MG63 (cell line): ENCODE results near the gene NAA80. TPM values are rescaled to one million over a fixed set of nuclear protein-coding genes. Genes with fewer than 3 reads are reported as not detected.

Source experiments
- DNase-seq: peaks from one replicate; pipeline ENCODE4 v3.0.0-alpha.2; 2020
- H3K27me3 ChIP-seq: fragments of 250-450 bp; sonication (Bioruptor Pico); 2 replicates; pipeline ENCODE4 v1.5.1; 2020; ENCODE audit warnings: mild to moderate bottlenecking, moderate library complexity
- H3K36me3 ChIP-seq: fragments of 250-450 bp; sonication (Bioruptor Pico); 2 replicates; pipeline ENCODE4 v1.5.1; 2020; ENCODE audit warnings: mild to moderate bottlenecking, moderate library complexity
- H3K4me3 ChIP-seq: fragments of 250-450 bp; sonication (Bioruptor Pico); 2 replicates; pipeline ENCODE4 v1.5.1; 2020; ENCODE audit warnings: mild to moderate bottlenecking, moderate library complexity
- H3K9me3 ChIP-seq: fragments of 250-450 bp; sonication (Bioruptor Pico); 2 replicates; pipeline ENCODE4 v1.5.1; 2020; ENCODE audit warnings: mild to moderate bottlenecking, moderate library complexity
- total RNA-seq: library from RNA; depleted of rRNA; stranded (reverse); fragments of >200 nt; shearing (Covaris generic); gene quantifications from 2 replicates; pipeline ENCODE4 v1.2.3, GENCODE V29; 2014; ENCODE audit warnings: low replicate concordance; rRNA removed

The NAA80 gene
- 1.1 and 6.4 TPM in 2 replicates for total RNA-seq

GRCh38 chr3:50298836-50299637 lies at the start of gene NAA80, which contains the start of gene HYAL3:
NAA80 (minus strand) TSS chr3:50299405; CDS start chr3:50297463, 1,942 bp downstream.
HYAL3 (minus strand) TSS chr3:50299405; CDS start chr3:50295602, 3,803 bp downstream.
- Histone ChIP-seq H3K4me3 (peak within 1 kb of the TSS; percentile 65), H3K9me3 (no peaks in the 10 kb centered on the region), H3K36me3 (no peaks in the 10 kb centered on the region), H3K27me3 (no peaks in the 10 kb centered on the region)
- DNase-seq: peak; percentile 96

GRCh38 chr3:50347187-50347813 lies 48.1 kb upstream of the NAA80 start:
- Histone ChIP-seq H3K4me3 (no peak overlapping the region), H3K9me3 (no peaks in the 10 kb centered on the region), H3K27me3 (no peaks in the 10 kb centered on the region), H3K36me3 (peaks cover 6% of the 10 kb centered on the region)
- DNase-seq: peak; percentile 52

DNA sequence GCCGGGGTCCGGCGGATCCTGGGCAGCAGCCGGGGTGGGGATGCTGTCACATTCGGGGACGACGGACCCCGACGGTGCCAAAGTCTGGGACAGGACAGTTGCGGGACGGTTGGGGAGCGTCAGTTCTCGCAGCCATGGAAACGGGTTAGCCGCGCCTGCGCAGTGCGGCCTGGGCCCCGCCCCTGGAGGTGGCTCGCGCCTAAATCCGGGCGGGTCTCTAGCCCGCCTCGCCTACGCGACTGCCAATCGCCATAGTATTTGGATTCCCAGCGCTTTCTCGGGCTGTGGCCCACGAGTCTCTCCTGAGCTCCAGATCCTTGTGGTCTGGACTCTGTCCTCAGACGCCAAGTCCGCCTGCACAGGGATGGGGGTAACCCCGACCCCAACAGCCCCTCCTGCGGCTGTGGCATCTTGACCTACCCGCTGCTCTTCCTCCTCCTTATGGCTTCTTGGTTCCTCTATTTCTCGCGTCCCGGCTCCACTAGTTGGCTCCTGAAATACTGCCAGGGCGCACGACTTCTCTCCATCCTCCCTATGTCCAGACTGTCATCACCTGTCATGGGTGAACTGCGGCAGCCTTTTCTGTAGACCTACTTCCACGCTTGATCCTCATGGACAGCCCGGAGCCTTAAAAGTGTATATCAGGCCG lies 46.5 kb upstream of the NAA80 start, which contains the start of gene ZMYND10:
ZMYND10 (minus strand) TSS at position 147 of the 649 bp plus-strand sequence. CDS start 153 bp downstream, outside the sequence.
- no peaks in the 10 kb centered on the region for H3K27me3 ChIP-seq
- no peaks in the 10 kb centered on the region; the same call in 1 of the 2 replicates for H3K36me3 ChIP-seq
- DNase-seq: no peak
- no peaks in the 10 kb centered on the region for H3K9me3 ChIP-seq
- no peak within 1 kb of the TSS for H3K4me3 ChIP-seq

DNA sequence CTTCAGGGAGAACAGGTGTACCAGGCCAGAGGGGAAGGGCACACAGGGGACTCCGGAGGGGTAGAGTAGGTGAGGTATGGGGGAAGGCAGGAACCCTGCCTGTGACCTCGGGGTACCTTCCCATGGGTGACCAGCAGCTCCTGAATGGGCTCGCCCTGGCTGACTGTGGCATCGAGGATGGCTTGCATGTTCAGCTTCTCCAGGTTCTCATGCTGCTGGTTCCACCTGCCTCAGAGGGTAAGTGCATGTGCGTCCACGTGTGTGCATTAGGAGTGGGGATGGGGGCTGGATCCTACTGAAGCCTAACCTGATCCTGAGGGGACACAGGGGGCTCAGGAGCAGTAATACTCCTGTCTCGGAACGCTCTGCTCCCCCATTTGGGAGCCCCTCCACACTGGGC lies 45.8 kb upstream of the NAA80 start:
- no peak overlapping the region for H3K4me3 ChIP-seq
- H3K9me3 ChIP-seq: no peaks in the 10 kb centered on the region

DNA sequence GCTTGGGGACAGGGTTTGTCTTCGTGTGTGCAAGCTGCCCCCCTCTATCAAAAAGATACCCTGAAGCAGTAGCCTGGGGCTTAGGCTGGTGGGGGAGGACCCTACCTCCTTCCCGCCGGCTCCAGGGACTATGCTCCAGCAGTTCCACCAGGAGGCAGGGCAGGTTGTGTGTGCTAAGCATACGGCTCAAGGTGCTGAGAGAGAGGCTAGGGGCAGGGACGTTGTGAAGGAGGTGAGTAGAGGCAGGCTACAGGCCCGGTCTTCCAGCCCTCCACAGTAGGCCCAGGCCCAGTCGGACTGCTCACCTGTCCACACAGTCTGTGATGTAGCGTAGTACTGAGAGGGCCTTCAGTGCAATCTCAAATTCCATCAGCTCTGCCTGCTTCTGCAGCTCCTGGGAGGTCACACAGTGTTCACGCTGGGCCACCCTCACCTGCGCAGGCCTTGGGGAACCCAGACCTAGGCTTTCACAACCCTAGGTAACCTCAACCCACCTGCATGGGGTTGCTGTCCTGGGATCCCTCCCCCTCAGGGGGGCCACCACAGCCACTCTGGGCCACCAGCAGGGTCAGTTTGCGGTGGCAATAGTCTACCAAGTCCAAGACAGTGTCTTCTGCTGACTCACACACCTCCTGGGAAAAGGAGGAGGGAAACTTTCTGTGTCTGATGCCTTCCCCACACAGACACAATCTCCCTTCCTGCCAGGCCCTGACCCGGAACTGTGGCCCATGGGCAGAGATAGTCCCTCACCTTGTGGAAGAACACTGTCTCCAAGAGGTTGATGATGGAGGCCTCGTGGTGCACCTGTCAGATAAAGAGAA lies 43.8 kb upstream of the NAA80 start:
- Histone ChIP-seq H3K9me3 (no peaks in the 10 kb centered on the region), H3K36me3 (no peaks in the 10 kb centered on the region; the same call in 1 of the 2 replicates)
- no peak for DNase-seq

More for the DNA sequence above, 45.8 kb upstream of the NAA80 start:
- no peak for DNase-seq
- Histone ChIP-seq H3K36me3 (no peaks in the 10 kb centered on the region; the same call in 1 of the 2 replicates), H3K27me3 (no peaks in the 10 kb centered on the region)

GRCh38 chr3:50341996-50342650 lies 42.9 kb upstream of the NAA80 start:
- no peak for DNase-seq
- no peaks in the 10 kb centered on the region for H3K27me3 ChIP-seq
- H3K9me3 ChIP-seq: no peaks in the 10 kb centered on the region
- H3K4me3 ChIP-seq: no peak overlapping the region
- H3K36me3 ChIP-seq: 0 out of 2 replicates have a peak, but pooled peaks cover 2% of the 10 kb centered on the region

More for the DNA sequence above, 43.8 kb upstream of the NAA80 start:
- Histone ChIP-seq H3K4me3 (no peak overlapping the region), H3K27me3 (no peaks in the 10 kb centered on the region)

DNA sequence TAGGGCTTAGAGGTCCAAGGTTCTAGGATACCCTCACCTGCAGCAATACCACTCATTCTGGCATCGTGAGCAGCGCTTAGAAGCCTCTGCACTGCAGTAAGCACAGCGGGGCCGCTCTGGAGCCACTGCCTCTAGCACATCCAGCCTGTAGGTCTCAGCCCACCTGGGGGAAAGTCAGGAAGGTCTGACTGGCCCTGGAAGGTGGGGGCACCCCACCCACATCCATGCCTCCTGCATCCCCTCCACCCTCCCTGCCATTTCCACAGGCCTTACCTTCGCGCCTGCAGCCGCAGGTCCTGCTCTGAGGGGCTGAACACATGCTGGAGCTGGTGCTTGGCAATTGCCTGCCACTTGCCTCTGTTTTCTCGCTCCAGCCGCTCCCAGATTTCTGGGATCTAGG lies 42.3 kb upstream of the NAA80 start:
- no peak overlapping the region for H3K4me3 ChIP-seq

DNA sequence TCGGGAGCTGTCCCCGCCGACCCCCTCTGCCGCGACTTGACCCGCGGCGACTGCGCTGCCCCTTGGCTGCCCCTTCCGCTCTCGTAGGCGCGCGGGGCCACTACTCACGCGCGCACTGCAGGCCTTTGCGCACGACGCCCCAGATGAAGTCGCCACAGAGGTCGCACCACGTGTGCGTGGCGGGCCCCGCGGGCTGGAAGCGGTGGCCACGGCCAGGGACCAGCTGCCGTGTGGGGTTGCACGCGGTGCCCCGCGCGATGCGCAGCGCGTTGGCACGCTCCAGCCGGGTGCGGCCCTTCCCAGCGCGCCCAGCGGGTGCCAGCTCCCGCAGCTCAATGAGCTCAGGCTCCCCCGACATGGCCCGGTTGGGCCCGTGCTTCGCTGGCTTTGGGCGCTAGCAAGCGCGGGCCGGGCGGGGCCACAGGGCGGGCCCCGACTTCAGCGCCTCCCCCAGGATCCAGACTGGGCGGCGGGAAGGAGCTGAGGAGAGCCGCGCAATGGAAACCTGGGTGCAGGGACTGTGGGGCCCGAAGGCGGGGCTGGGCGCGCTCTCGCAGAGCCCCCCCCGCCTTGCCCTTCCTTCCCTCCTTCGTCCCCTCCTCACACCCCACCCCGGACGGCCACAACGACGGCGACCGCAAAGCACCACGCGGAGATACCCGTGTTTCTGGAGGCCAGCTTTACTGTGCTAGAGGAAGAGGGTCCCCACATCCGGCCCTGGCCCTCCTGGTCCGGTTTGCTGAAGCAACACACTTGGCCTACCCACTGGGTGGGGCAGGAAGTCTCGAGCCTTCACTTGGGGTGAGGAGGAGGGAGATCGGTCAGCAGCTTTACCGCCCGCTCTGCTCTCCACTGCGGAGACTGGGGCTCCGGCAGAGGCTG lies 41.5 kb upstream of the NAA80 start, which contains the start of gene RASSF1:
RASSF1 (minus strand) TSS at position 389 of the 882 bp plus-strand sequence; CDS start at position 358, 31 bp downstream.
- peak; percentile 78 for DNase-seq
- no peaks in the 10 kb centered on the region for H3K27me3 ChIP-seq
- peak within 1 kb of the TSS; percentile 50 for H3K4me3 ChIP-seq
- peaks cover 13% of the 10 kb centered on the region for H3K36me3 ChIP-seq
- H3K9me3 ChIP-seq: no peaks in the 10 kb centered on the region

More for the DNA sequence above, 42.3 kb upstream of the NAA80 start:
- Histone ChIP-seq H3K27me3 (no peaks in the 10 kb centered on the region), H3K36me3 (peaks cover 5% of the 10 kb centered on the region), H3K9me3 (no peaks in the 10 kb centered on the region)
- no peak for DNase-seq

- no peak for DNase-seq
- H3K36me3 ChIP-seq: peaks cover 15% of the 10 kb centered on the region
- H3K27me3 ChIP-seq: no peaks in the 10 kb centered on the region
- peak overlapping the region; percentile 50 for H3K4me3 ChIP-seq
- H3K9me3 ChIP-seq: no peaks in the 10 kb centered on the region
These were observed 40.9 kb upstream of the NAA80 start for GRCh38 chr3:50340147-50340447.

- no peaks in the 10 kb centered on the region for H3K27me3 ChIP-seq
- peaks cover 15% of the 10 kb centered on the region for H3K36me3 ChIP-seq
- no peaks in the 10 kb centered on the region for H3K9me3 ChIP-seq
- peak overlapping the region; percentile 50 for H3K4me3 ChIP-seq
- DNase-seq: no peak
These were observed 40.4 kb upstream of the NAA80 start for GRCh38 chr3:50339485-50340146.

- H3K27me3 ChIP-seq: no peaks in the 10 kb centered on the region
- H3K36me3 ChIP-seq: peaks cover 22% of the 10 kb centered on the region
- no peaks in the 10 kb centered on the region for H3K9me3 ChIP-seq
- H3K4me3 ChIP-seq: no peak overlapping the region
- no peak for DNase-seq
These were observed 39.8 kb upstream of the NAA80 start for GRCh38 chr3:50338965-50339364.

GRCh38 chr3:50337175-50337861 lies 38.1 kb upstream of the NAA80 start:
- no peaks in the 10 kb centered on the region for H3K9me3 ChIP-seq
- H3K27me3 ChIP-seq: no peaks in the 10 kb centered on the region
- H3K36me3 ChIP-seq: peaks cover 24% of the 10 kb centered on the region
- peak; percentile 98 for DNase-seq
- peak overlapping the region; percentile 87 for H3K4me3 ChIP-seq

DNA sequence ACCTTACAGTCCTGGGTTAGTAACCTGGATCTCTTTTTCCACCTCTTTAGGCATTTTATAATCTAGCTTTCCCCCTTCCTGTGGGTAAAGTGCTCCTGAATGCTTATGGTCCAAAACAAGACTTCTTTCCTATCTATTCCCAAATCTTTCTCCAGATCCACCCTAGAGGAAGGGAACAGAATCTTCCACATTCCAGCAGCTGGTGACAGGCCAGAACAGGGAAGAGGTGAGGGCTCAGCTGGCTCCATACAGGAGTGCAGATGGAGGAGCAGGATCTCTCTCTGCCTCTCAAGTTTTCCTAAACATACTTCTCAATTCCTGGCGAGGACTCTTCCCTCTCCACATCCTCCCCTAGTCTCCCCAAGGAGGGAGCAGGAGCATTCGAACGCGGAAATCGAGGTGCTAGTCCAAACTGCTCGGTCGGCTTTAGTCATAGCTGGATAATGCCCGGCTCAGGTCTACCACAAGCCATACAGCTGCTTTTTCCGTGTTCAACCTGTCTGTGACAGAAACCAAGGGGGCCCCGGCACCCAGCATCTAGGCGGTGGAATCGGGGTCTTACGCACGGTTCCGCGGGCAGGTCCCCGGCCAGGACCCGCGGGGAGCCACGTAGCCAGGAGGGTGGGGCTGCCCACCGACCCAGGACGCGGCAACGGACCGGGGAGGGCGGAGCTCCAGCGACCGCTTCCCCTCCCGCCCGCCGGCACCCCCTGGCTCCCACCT lies 37.4 kb upstream of the NAA80 start:
- DNase-seq: no peak
- Histone ChIP-seq H3K27me3 (no peaks in the 10 kb centered on the region), H3K9me3 (no peaks in the 10 kb centered on the region)

More for the DNA sequence above, 37.4 kb upstream of the NAA80 start:
- Histone ChIP-seq H3K36me3 (peaks cover 28% of the 10 kb centered on the region), H3K4me3 (peak overlapping the region; percentile 87)
